ENCODE results near the gene INKA2.

Gene INKA2

DNA sequence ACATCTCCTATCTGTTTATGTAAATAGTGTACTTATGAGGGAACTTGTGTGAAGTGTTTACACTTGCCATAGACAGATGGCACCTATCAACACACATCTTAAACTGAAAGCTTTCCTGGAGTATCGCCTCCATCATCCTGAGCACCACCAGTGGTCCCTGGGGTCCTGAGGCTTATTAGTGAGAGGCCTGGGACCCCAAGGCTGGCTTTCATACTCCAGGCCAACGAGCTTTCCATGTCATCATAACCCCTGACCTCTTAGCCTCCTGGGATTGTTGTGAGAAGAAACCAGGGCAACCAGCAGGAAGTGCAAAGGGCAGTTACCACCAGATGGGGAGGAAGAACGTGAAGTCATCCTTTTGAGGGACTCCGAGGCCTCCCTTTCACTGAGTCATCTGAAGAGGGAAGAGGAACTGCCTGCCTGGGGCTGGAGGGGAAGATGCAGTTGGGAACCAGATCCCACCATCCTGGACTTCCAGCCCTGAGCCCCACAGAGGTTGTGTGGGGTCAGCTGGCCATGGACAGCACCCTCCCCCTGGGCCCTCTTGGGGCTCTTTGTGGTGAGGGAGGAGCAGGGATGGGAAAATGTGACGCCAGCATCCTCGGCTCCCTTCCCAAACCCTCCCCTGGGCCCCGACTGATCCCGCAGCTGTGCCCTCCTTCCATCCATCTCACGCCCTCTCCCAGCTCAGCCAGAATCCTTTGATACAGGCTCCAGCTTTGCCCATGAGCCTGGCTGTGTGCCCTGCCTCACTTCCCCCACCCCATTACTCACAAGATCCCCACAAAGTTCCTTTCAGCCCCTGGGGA is 5.8 kb downstream of the INKA2 start:
- TF ChIP-seq, protein P1, sequence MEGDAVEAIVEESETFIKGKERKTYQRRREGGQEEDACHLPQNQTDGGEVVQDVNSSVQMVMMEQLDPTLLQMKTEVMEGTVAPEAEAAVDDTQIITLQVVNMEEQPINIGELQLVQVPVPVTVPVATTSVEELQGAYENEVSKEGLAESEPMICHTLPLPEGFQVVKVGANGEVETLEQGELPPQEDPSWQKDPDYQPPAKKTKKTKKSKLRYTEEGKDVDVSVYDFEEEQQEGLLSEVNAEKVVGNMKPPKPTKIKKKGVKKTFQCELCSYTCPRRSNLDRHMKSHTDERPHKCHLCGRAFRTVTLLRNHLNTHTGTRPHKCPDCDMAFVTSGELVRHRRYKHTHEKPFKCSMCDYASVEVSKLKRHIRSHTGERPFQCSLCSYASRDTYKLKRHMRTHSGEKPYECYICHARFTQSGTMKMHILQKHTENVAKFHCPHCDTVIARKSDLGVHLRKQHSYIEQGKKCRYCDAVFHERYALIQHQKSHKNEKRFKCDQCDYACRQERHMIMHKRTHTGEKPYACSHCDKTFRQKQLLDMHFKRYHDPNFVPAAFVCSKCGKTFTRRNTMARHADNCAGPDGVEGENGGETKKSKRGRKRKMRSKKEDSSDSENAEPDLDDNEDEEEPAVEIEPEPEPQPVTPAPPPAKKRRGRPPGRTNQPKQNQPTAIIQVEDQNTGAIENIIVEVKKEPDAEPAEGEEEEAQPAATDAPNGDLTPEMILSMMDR (IDR thresholded peaks at IDR 0.05; ENCODE audit: low read depth, low read length) = no peak
- no peak for DNase-seq
- H3K4me1 ChIP-seq = no peaks in the 10 kb centered on the region; the same call in 1 of the 2 replicates
- H3K36me3 ChIP-seq = no peaks in the 10 kb centered on the region
- no peak overlapping the region for H3K4me3 ChIP-seq (ENCODE audit: low read depth, low read length)
- H3K27me3 ChIP-seq = no peaks in the 10 kb centered on the region
- H3K9me3 ChIP-seq = no peaks in the 10 kb centered on the region

DNA sequence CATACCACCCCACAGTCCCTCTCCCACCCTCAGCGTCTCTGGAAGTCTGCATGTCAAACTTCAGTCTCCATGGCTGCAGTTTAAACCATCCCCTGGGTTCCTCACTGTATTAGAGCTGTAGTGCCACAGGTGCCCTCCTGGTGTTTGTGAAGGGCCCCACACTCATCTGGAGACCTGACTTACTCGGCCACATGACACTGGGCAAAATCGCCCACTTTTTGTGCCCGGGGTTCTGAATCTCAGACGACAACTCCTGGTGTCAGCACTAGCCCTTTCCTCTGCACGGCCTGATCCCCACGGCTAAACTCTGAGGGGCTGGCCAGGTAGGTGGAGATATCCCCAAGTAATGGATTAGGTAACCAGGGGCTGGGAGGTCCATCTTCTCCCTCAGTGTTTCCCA is 6.5 kb downstream of the INKA2 start:
- H3K4me1 ChIP-seq = no peaks in the 10 kb centered on the region; the same call in 1 of the 2 replicates
- H3K9me3 ChIP-seq = no peaks in the 10 kb centered on the region
- H3K4me3 ChIP-seq (ENCODE audit: low read depth, low read length) = no peak overlapping the region
- H3K36me3 ChIP-seq = no peaks in the 10 kb centered on the region
- H3K27me3 ChIP-seq = no peaks in the 10 kb centered on the region
- no peak for DNase-seq
- TF ChIP-seq, protein P1 (IDR thresholded peaks at IDR 0.05; ENCODE audit: low read depth, low read length) = no peak

DNA sequence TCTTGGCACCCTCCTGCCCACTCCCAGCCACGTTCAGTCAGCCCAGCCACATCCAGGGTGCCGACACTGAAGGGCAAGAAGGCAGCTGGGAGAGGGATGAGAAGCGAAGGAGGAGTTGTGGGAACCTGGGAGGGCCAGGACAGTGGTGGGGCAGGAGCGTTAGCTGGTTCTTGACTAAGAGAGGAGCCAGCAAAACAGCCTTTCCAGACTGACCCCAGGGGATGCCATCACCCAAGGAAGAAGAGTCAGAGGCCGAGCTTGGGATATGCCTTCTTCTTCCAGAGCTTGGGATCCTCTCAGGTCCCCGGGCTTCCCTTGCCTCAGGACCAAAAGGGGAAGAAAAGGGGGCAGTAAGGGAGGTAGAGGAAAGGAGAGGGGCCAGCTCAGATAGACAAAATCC is 7.2 kb downstream of the INKA2 start:
- DNase-seq = no peak
- TF ChIP-seq, protein P1 (IDR thresholded peaks at IDR 0.05; ENCODE audit: low read depth, low read length) = no peak
- Histone ChIP-seq H3K4me1 (no peaks in the 10 kb centered on the region), H3K4me3 (ENCODE audit: low read depth, low read length) (no peak overlapping the region), H3K36me3 (no peaks in the 10 kb centered on the region), H3K27me3 (no peaks in the 10 kb centered on the region), H3K9me3 (no peaks in the 10 kb centered on the region)

DNA sequence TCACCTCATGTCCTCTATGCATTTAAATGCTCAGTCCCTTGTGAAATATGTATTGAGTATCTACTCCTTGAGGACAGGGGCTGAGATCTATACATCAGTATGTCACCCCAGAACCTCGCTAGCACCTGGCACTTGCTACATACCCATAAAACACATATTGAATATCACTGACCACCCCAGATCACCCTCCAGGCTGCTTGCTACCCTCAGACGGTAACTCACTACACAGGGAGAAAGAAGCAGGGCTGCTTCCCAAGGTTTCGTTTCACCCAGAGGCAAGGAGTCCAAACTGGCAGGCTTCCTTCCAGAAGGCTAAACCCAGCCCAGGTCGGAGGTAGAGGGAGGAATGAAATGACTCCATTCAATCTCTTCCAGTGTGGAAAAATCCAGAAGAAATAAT is 8.5 kb downstream of the INKA2 start:
- no peak for DNase-seq
- no peaks in the 10 kb centered on the region for H3K27me3 ChIP-seq
- H3K36me3 ChIP-seq = no peaks in the 10 kb centered on the region
- TF ChIP-seq, protein P1 (IDR thresholded peaks at IDR 0.05; ENCODE audit: low read depth, low read length) = no peak
- no peak overlapping the region for H3K4me3 ChIP-seq (ENCODE audit: low read depth, low read length)
- no peaks in the 10 kb centered on the region for H3K4me1 ChIP-seq
- H3K9me3 ChIP-seq = no peaks in the 10 kb centered on the region

DNA sequence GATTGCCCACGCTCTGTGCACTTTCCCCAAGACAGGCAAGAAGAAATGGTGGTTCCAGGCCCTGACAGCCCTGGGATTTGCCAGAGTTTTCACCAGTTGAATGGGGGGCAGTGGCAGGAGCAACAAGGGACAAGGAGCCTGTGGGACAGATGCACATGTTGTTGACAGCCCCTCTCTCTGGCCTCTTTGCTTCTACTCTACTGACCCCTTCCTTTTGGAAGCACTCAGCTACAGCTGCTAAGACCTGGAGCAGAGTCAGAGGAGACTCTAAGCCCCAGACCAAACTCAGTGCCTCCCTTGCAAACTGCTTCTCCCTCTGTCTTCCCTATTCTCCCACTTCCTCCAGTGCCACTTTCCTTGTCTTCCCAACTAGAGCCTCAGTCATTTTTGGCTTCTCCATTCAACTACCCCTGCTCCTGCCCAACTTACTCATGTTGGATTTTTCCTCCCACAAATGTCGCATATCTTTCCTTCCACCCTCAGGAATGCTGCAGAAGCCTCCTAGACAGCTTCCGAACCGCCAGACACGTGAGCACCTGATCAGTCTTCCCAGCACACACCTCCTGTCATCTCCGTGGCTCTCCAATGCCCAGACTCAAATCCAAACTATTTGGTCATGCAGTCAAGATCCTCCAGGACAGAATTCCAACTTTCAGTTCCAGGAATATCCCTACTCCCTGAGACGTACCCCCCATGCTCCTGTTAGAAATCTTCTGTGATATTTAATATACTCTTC is 9.1 kb downstream of the INKA2 start:
- DNase-seq = no peak
- H3K4me3 ChIP-seq (ENCODE audit: low read depth, low read length) = no peak overlapping the region
- TF ChIP-seq, protein P1 (IDR thresholded peaks at IDR 0.05; ENCODE audit: low read depth, low read length) = no peak
- no peaks in the 10 kb centered on the region for H3K4me1 ChIP-seq
- H3K36me3 ChIP-seq = no peaks in the 10 kb centered on the region
- H3K9me3 ChIP-seq = no peaks in the 10 kb centered on the region
- H3K27me3 ChIP-seq = no peaks in the 10 kb centered on the region

Measured in BE2C (cell line).